Smooth muscle cell (in vitro differentiated cells): ENCODE data around the gene ATXN1. TPM values are rescaled to one million over a fixed set of nuclear protein-coding genes. Genes with fewer than 3 reads are reported as not detected.

Experiments used
- DNase-seq: peaks from one replicate; lab custom pipeline; 2025; ENCODE audit not compliant: unreplicated experiment; lab: John Stamatoyannopoulos, UW
- H2AFZ ChIP-seq: fragments of 200-600 bp; sonication (generic); 2 replicates; pipeline ENCODE4 v1.6.0; 2016; ENCODE audit warnings: antibody characterized with exemption, low read depth, mild to moderate bottlenecking
- H3F3A ChIP-seq: fragments of 200-600 bp; sonication (generic); 2 replicates; pipeline ENCODE4 v1.6.0; 2017; ENCODE audit warnings: antibody characterized with exemption, low read depth
- H3K27ac ChIP-seq: fragments of 200-600 bp; sonication (generic); 2 replicates; pipeline ENCODE4 v1.5.1; 2016; ENCODE audit warnings: low read depth, mild to moderate bottlenecking
- H3K27me3 ChIP-seq: fragments of 200-600 bp; sonication (generic); 2 replicates; pipeline ENCODE4 v1.6.1; 2016; ENCODE audit warnings: low read depth, mild to moderate bottlenecking
- H3K36me3 ChIP-seq: fragments of 200-600 bp; sonication (generic); 2 replicates; pipeline ENCODE4 v1.5.1; 2016; ENCODE audit warnings: low read depth
- H3K4me1 ChIP-seq: fragments of 200-600 bp; sonication (generic); 2 replicates; pipeline ENCODE4 v1.5.1; 2016; ENCODE audit warnings: low read depth
- H3K4me2 ChIP-seq: fragments of 200-600 bp; sonication (generic); 2 replicates; pipeline ENCODE4 v1.6.0; 2016; ENCODE audit warnings: mild to moderate bottlenecking
- H3K4me3 ChIP-seq: fragments of 200-600 bp; sonication (generic); 2 replicates; pipeline ENCODE4 v1.5.1; 2016; ENCODE audit warnings: mild to moderate bottlenecking
- H3K79me2 ChIP-seq: fragments of 200-600 bp; sonication (generic); 2 replicates; pipeline ENCODE4 v1.6.0; 2016; ENCODE audit warnings: low read depth, mild to moderate bottlenecking
- H3K9ac ChIP-seq: fragments of 200-600 bp; sonication (generic); 2 replicates; pipeline ENCODE4 v1.6.0; 2016; ENCODE audit warnings: low read depth
- H3K9me3 ChIP-seq: fragments of 200-600 bp; sonication (generic); replicated peaks from 2 replicates; pipeline ENCODE4 v1.5.1; 2016; ENCODE audit warnings: low read depth
- H4K20me1 ChIP-seq: fragments of 200-600 bp; sonication (generic); 2 replicates; pipeline ENCODE4 v1.6.0; 2016; ENCODE audit warnings: low read depth
- WGBS: methylation state at CpG from one replicate; pipeline ENCODE4 v1.1.7; 2016; ENCODE audit warnings: low lambda C conversion rate; 5-methylcytosine and 5-hydroxymethylcytosine counted together
- polyA plus RNA-seq: library from polyadenylated mRNA; unstranded; fragments of >200 nt; fragmentation: Nextera tagmentation; extraction: Ambion mirVana; gene quantifications from 2 replicates; pipeline ENCODE4 v1.2.1, GENCODE V29; 2016
- total RNA-seq: library from RNA; depleted of rRNA; stranded (reverse); fragments of >200 nt; gene quantifications from 2 replicates; pipeline ENCODE4 v1.2.3, GENCODE V29; 2014
- TF ChIP-seq, protein P1 (sequence below): fragments of 200-600 bp; sonication (generic); IDR thresholded peaks from 2 replicates; pipeline ENCODE4 v1.5.1; 2017; ENCODE audit warnings: borderline replicate concordance, mild to moderate bottlenecking, antibody characterized with exemption; ENCODE audit not compliant: insufficient read depth, poor library complexity, severe bottlenecking

ATXN1 gene
- total and polyA plus RNA-seq, 2 experiments from 2014 or later, result 17.9 to 40.6 TPM

DNA sequence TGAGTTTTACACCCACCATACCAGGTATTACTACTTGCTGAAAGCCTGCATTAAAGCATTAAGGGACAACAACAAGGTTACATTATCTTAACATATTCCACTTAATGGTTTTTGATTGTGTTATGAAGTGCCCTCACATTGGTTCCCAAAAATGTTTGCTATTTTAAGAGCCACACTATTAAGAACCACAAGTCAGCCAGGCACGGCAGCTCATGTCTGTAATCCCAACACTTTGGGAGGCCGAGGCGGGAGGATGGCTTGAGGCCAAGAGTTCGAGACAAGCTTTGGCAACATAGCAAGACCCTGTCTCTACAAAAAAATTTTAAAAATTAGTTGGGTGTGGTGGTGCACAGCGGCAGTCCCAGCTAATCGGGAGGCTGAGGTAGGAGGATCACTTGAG lies 28.2 kb downstream of the ATXN1 start:
- DNase-seq, result no peak
- Histone ChIP-seq H3K4me3 (no peak overlapping the region), H3K4me2 (no peak overlapping the region), H3K27me3 (no peaks in the 10 kb centered on the region), H3K27ac (peak overlapping the region; percentile 15), H2AFZ (no peak overlapping the region), H3F3A (peaks cover 24% of the 10 kb centered on the region), H3K36me3 (no peaks in the 10 kb centered on the region), H3K79me2 (peaks cover 80% of the 10 kb centered on the region), H4K20me1 (peaks cover 6% of the 10 kb centered on the region), H3K9me3 (no peaks in the 10 kb centered on the region), H3K4me1 (peaks cover 33% of the 10 kb centered on the region), H3K9ac (no peak overlapping the region)
- WGBS, result 94% methylated on average over 6 of the region's 6 CpGs
- TF ChIP-seq, protein P1, sequence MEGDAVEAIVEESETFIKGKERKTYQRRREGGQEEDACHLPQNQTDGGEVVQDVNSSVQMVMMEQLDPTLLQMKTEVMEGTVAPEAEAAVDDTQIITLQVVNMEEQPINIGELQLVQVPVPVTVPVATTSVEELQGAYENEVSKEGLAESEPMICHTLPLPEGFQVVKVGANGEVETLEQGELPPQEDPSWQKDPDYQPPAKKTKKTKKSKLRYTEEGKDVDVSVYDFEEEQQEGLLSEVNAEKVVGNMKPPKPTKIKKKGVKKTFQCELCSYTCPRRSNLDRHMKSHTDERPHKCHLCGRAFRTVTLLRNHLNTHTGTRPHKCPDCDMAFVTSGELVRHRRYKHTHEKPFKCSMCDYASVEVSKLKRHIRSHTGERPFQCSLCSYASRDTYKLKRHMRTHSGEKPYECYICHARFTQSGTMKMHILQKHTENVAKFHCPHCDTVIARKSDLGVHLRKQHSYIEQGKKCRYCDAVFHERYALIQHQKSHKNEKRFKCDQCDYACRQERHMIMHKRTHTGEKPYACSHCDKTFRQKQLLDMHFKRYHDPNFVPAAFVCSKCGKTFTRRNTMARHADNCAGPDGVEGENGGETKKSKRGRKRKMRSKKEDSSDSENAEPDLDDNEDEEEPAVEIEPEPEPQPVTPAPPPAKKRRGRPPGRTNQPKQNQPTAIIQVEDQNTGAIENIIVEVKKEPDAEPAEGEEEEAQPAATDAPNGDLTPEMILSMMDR, result no peak

DNA sequence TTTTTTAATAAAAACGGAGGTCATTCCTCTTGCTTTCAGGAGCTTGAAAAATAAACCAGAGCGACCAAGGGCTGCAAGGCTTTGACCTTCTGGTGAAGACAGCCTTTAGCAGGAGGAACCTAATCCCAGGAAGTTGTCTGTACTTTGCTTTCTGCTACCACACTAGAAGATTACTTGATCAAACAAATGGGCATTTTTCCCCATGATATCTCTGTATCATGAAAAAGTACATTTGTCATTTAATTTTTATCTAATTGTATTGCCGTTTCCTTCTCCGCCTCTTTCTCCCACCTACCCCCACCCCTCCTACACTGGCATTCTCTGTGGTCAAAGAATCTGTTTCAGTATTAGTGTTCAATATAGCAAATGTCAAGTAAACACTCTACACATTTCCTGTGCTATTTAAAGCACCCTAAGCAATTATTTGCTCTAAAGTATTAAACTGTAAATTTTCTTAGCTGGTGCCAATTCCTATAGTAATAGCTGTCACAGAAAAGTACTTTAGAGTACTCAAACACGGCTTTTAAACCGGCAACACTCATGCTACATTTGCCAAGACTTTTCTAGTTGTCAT lies 29.7 kb downstream of the ATXN1 start:
- Histone ChIP-seq H3F3A (peaks cover 31% of the 10 kb centered on the region), H3K36me3 (no peaks in the 10 kb centered on the region), H3K4me1 (peaks cover 30% of the 10 kb centered on the region), H2AFZ (no peak overlapping the region), H3K9me3 (no peaks in the 10 kb centered on the region), H3K4me2 (peak overlapping the region; percentile 30), H3K9ac (peak overlapping the region; percentile 2), H4K20me1 (peaks cover 6% of the 10 kb centered on the region), H3K79me2 (peaks cover 74% of the 10 kb centered on the region), H3K4me3 (no peak overlapping the region), H3K27me3 (no peaks in the 10 kb centered on the region), H3K27ac (peak overlapping the region; percentile 57)
- TF ChIP-seq, protein P1, result no peak
- no peak for DNase-seq
- WGBS, result 51% methylated on average over 6 of the region's 6 CpGs

DNA sequence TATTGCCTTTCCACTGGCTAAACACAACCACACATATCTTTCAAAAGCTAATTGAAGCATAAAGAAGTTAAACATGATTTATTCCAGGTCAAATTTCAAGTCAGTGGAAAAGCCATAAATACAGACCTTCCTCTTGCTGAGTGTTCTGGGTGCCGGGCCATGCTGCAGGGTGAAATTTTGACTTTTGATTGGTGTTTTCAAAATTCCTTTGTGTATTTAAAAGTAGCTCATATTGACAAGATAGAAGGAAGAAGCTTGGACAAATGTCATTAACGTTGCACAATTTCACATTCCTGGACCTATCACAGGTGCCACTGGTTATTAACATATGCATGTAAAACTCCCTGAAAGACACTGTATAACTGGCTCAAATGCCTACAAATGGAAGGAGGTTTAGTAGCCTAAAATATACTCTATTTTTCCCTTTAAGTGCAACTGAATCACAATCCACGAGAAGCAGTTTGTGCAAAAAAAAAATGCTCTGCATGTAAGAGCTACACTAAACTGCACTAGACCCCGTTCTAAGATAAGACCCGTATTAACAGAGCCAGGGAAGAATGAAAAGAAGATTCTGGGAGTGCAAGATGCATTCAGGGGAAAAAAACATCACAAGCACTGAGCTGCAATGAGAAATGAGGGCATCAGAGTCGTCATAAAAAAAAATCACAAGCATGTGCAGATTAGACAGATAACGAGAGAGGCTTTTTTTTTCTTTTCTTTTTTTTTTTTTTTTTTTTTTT lies 30.4 kb downstream of the ATXN1 start:
- TF ChIP-seq, protein P1, result no peak

More for the DNA sequence above, 30.4 kb downstream of the ATXN1 start:
- Histone ChIP-seq H4K20me1 (peaks cover 6% of the 10 kb centered on the region), H3K9me3 (no peaks in the 10 kb centered on the region), H3K27ac (peak overlapping the region; percentile 57), H3K79me2 (peaks cover 68% of the 10 kb centered on the region), H3K4me1 (peaks cover 29% of the 10 kb centered on the region), H3K4me2 (peak overlapping the region; percentile 30), H2AFZ (no peak overlapping the region), H3K36me3 (no peaks in the 10 kb centered on the region), H3K9ac (no peak overlapping the region), H3F3A (peaks cover 35% of the 10 kb centered on the region), H3K27me3 (no peaks in the 10 kb centered on the region), H3K4me3 (no peak overlapping the region)
- no peak for DNase-seq
- WGBS, result 47% methylated on average over 7 of the region's 7 CpGs
